Mucosa of stomach (tissue), 1 donor: ENCODE data around the gene ABCA5.

Source experiments
- H3K27me3 ChIP-seq: one replicate; pipeline ENCODE4 v1.7.0; 2013; ENCODE audit warnings: mild to moderate bottlenecking, low read length; ENCODE audit not compliant: control insufficient read depth, insufficient read depth
- H3K36me3 ChIP-seq: one replicate; pipeline ENCODE4 v1.7.0; 2013; ENCODE audit warnings: low read length; ENCODE audit not compliant: control insufficient read depth, insufficient read depth
- H3K4me1 ChIP-seq: one replicate; pipeline ENCODE4 v1.7.0; 2013; ENCODE audit warnings: mild to moderate bottlenecking, low read length; ENCODE audit not compliant: control insufficient read depth, insufficient read depth
- H3K4me3 ChIP-seq: one replicate; pipeline ENCODE4 v1.7.0; 2013; ENCODE audit warnings: low read length
- H3K9ac ChIP-seq: one replicate; pipeline ENCODE4 v1.7.0; 2013; ENCODE audit warnings: mild to moderate bottlenecking, low read length, moderate library complexity
- H3K9me3 ChIP-seq: one replicate; pipeline ENCODE4 v1.7.0; 2013; ENCODE audit warnings: mild to moderate bottlenecking, low read length, moderate library complexity; ENCODE audit not compliant: control insufficient read depth
- donor health status: Pancreatic carcinoma.

Gene ABCA5

DNA sequence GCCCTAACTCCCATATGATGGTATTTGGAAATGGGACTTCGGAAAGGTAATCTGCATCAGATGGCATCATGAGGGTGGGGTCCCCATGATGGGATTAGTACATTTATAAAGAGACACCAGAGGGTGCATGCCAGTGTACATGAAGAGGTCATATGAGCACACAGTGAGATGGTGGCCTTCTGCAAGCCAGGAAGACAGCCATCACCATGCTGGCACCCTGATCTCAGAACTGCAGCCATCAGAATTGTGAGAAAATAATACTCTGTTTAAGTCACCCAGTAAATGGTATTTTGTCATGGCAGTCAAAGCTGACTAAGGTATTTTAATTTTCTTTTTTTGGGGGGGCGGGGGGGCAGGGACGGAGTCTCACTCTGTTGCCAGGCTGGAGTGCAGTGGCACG lies 51.2 kb downstream of the ABCA5 start:
- no peaks in the 10 kb centered on the region for H3K4me1 ChIP-seq
- no peak overlapping the region for H3K4me3 ChIP-seq
- H3K36me3 ChIP-seq = no peaks in the 10 kb centered on the region
- H3K27me3 ChIP-seq = no peaks in the 10 kb centered on the region
- no peaks in the 10 kb centered on the region for H3K9me3 ChIP-seq
- H3K9ac ChIP-seq = no peak overlapping the region

DNA sequence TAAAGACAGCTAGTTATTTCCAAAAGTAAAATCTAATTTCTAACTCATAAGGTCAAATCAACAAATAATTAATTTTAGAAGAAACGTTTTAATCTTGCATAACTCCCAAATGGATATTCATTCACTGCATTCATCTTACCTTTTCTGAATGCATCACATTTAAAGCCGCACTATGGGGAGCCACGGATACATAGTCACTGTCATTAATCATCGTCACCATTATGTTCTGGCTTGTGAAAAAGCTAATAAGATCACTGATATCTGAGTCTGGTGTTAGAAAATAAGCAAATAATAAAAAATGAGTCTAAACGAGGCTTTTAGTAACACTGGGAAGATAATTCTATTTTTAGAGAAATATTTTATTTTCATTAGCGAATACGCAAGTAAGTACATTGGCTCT lies 55.9 kb downstream of the ABCA5 start:
- Histone ChIP-seq H3K9ac (no peak overlapping the region), H3K4me1 (no peaks in the 10 kb centered on the region)

DNA sequence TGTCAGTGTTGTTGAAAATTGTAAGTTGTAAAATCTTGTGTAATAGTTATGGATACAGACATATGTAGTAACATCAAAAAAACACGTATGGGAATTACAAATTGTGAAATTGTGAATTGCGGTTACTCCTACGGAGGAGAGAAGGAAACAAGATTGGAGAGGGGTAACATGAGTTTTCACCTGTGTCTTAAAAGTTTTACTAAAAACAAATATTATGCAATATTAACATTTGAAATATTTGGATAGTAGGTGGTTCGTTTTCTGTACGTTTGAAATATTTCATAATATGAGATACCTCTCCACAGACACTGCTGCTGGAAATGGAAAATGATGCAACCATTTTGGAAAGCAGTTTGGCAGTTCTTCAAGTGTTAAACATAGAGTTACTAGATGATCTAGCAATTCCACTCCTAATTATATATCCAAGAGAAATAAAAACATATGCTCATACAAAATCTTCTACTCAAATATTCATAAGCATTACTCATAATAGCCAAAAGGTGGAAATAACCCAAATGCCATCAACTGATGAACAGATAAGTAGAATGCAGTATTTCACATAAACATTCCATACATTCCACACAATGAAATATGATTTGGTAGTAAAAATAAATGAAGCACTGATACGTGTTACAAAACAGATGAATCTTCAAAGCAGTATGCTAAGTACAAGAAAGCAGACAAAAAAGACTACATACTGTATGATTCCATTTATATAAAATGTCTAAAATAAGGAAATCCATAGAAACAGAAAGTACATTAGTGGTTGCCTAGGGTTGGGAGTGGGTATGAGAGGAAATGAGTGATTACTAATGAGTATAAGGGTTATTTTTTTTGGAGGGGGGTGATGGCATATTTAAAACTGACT lies 57.6 kb downstream of the ABCA5 start:
- no peaks in the 10 kb centered on the region for H3K27me3 ChIP-seq
- no peak overlapping the region for H3K9ac ChIP-seq
- no peaks in the 10 kb centered on the region for H3K9me3 ChIP-seq
- H3K4me1 ChIP-seq = no peaks in the 10 kb centered on the region
- H3K4me3 ChIP-seq = no peak overlapping the region
- H3K36me3 ChIP-seq = no peaks in the 10 kb centered on the region

More for the DNA sequence above, 55.9 kb downstream of the ABCA5 start:
- no peaks in the 10 kb centered on the region for H3K27me3 ChIP-seq
- H3K9me3 ChIP-seq = no peaks in the 10 kb centered on the region
- H3K36me3 ChIP-seq = no peaks in the 10 kb centered on the region
- H3K4me3 ChIP-seq = no peak overlapping the region

DNA sequence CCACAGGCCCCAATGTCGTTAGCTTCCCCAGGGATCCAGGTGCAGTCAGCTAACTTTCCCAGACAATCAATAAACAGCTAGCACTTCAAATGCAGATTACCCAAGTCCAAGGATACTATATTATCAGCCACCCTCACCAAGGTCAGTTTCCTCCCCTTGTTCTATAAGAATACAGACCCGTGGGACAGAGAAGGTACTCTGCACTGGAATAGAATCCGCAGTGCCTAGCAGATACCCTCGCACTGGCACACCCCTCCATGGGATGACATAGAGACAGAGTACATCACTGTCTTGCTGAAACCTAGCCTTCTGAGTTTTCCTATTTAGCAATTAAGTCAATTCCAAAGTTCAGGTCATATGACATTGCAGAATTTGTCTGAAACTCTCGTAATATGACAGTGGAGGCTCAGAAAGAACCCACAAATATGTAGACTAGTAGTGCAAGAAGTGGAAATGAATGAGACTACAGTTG lies 58.4 kb downstream of the ABCA5 start:
- Histone ChIP-seq H3K36me3 (no peaks in the 10 kb centered on the region), H3K27me3 (no peaks in the 10 kb centered on the region), H3K9me3 (no peaks in the 10 kb centered on the region), H3K4me3 (no peak overlapping the region), H3K9ac (no peak overlapping the region), H3K4me1 (no peaks in the 10 kb centered on the region)

DNA sequence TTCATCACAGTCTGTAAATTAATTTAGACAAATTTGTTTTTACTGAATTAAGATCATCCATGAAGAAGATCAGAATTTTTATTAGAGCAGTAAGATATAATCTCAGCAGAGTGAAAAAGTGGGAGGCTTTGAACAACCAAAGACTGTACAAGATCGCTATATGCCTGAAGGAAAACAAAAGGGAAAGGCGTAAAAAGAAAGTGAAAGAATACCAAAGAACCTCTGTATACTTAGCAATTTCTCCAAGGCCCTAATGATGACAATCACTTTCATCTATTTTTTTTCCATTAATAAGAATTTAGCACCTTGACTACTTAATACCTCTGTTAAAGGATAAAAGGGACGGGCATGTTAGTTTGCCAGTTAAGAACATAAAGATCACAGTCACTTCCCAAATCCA lies 59.7 kb downstream of the ABCA5 start:
- H3K9ac ChIP-seq = no peak overlapping the region
- H3K36me3 ChIP-seq = no peaks in the 10 kb centered on the region
- H3K9me3 ChIP-seq = no peaks in the 10 kb centered on the region
- no peaks in the 10 kb centered on the region for H3K4me1 ChIP-seq
- H3K27me3 ChIP-seq = no peaks in the 10 kb centered on the region
- H3K4me3 ChIP-seq = no peak overlapping the region

DNA sequence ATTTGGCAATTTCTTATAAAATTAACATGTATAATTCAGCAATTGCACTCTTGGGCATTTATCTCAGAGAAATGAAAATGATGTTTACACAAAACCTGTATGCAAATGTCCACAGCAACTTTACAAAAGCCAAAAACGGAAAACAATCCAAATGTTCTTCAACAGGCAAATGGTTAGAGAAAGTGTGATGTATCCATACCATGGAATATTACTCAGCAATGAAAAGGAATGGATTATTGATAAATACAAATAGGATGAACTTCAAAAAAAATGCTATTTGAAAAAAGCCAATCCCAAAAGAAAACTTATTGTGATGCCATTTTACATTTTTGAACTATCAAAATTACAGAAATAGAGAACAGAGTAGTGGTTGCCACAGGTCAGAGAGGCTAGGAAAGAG lies 61.1 kb downstream of the ABCA5 start:
- H3K4me3 ChIP-seq = no peak overlapping the region
- no peak overlapping the region for H3K9ac ChIP-seq
- no peaks in the 10 kb centered on the region for H3K27me3 ChIP-seq
- H3K4me1 ChIP-seq = no peaks in the 10 kb centered on the region
- no peaks in the 10 kb centered on the region for H3K9me3 ChIP-seq
- H3K36me3 ChIP-seq = no peaks in the 10 kb centered on the region

DNA sequence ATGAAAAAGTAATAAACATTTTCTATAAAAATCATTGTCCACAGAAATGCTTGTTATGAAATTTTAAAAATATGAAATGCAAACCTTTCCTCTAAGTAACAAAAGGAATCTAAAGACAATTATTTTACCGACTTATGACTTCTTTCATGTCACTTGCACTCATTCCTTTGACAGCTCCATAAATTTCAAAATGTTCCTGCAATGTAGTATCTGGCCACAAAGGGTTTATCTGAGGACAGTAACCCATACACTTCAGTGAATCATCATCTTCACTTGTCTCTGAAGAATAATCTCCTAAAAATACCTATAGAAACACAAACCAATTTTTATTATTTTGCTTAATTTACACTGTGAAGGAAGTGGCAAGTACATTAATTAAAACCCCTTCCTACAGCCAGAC lies 72.7 kb downstream of the ABCA5 start:
- H3K4me1 ChIP-seq = no peaks in the 10 kb centered on the region
- no peak overlapping the region for H3K4me3 ChIP-seq
- H3K27me3 ChIP-seq = no peaks in the 10 kb centered on the region
- H3K36me3 ChIP-seq = peaks cover 4% of the 10 kb centered on the region
- H3K9me3 ChIP-seq = no peaks in the 10 kb centered on the region
- H3K9ac ChIP-seq = no peak overlapping the region

DNA sequence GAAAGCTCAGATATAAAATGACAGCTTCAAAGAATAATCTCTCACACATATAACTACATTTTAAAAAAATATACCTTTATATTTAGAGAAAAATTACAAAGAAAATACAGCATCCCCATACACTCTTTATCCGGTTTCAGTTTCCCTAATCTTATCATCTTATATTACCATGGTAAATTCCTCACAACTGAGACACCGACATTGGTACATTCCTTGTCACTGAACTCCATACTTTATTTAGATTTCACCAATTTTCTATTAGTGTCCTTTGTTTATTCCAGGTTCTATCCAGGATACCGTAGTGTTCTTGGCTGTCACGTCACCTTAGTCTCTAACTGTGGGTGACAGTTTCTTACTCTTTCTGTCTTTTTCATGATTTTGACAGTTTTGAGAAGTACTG lies 76.3 kb downstream of the ABCA5 start:
- no peak overlapping the region for H3K4me3 ChIP-seq
- peaks cover 4% of the 10 kb centered on the region for H3K36me3 ChIP-seq
- H3K4me1 ChIP-seq = no peaks in the 10 kb centered on the region
- H3K9me3 ChIP-seq = no peaks in the 10 kb centered on the region
- no peaks in the 10 kb centered on the region for H3K27me3 ChIP-seq
- H3K9ac ChIP-seq = no peak overlapping the region

DNA sequence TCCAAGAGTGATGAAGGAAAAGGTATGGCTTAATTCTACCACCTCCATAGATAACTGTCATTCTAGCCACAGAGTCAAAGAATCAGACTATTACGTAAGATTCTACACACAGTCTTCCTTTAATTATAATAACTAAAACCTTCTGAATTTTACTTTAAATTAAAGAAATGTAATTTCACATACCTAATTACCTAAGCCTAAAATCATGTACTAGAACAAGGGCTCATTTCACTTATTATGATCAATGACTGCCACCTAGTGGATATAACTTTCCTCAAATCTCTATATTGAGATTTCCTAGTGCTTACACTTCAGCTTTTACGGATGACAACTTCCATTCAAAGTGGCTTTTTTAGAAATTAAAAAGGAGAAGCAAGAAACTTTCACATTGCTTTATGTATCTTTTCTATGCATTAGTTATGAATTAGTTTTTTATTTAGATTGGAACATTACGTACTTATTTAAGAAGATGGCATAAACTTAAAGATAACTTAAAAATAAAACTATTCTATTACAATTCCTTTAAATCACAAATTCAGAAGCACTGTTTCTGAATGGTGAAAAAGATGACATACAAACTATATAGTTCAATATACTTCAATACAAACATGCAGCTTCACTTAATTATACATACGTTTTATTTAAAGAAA lies 80.1 kb downstream of the ABCA5 start:
- H3K27me3 ChIP-seq = no peaks in the 10 kb centered on the region
- H3K36me3 ChIP-seq = peaks cover 4% of the 10 kb centered on the region
- no peak overlapping the region for H3K9ac ChIP-seq
- H3K4me1 ChIP-seq = no peaks in the 10 kb centered on the region
- H3K9me3 ChIP-seq = no peaks in the 10 kb centered on the region
- no peak overlapping the region for H3K4me3 ChIP-seq

DNA sequence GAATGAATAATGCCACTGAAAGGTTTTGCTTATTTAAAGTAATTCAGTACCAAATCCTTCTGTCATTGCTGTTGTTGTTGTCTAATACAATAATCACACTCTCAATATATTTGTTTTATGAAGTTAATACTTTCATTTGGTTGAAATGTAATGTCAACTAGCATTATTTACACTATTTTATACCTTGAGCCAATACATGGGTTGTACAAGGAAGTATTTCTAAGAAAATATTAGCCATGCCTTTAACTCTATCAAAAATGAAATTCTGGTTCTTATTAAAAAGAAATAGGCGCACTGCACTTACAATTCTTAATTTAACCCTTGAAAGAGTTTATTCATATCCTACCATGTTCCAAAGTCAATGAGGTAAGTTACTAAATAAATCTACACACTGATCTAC lies 80.7 kb downstream of the ABCA5 start:
- Histone ChIP-seq H3K36me3 (peaks cover 4% of the 10 kb centered on the region), H3K9me3 (no peaks in the 10 kb centered on the region), H3K9ac (no peak overlapping the region), H3K27me3 (no peaks in the 10 kb centered on the region), H3K4me3 (no peak overlapping the region), H3K4me1 (no peaks in the 10 kb centered on the region)

DNA sequence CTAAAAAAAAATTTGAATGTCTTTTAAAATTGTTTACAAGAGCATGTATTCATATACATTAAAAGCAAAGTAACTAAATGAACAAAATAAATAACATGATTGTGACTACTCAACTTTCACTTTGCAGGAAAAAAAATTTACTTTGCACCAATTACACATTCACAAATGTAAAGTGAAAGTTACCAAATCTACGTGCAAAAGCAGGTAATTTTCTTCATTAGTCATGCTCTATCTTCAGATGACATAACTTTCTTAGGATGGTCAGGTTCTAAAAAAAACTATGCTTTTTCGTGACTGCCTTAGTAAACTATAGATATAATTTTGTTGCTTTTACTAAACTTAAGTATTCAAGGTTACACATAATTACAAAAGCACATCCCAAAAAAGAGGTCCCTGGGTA lies 81.3 kb downstream of the ABCA5 start:
- Histone ChIP-seq H3K4me1 (no peaks in the 10 kb centered on the region), H3K9me3 (no peaks in the 10 kb centered on the region), H3K9ac (no peak overlapping the region), H3K36me3 (peaks cover 4% of the 10 kb centered on the region), H3K27me3 (no peaks in the 10 kb centered on the region), H3K4me3 (no peak overlapping the region)
